Measurements from ENCODE around the gene HS3ST5.

- TF ChIP-seq, protein P1, sequence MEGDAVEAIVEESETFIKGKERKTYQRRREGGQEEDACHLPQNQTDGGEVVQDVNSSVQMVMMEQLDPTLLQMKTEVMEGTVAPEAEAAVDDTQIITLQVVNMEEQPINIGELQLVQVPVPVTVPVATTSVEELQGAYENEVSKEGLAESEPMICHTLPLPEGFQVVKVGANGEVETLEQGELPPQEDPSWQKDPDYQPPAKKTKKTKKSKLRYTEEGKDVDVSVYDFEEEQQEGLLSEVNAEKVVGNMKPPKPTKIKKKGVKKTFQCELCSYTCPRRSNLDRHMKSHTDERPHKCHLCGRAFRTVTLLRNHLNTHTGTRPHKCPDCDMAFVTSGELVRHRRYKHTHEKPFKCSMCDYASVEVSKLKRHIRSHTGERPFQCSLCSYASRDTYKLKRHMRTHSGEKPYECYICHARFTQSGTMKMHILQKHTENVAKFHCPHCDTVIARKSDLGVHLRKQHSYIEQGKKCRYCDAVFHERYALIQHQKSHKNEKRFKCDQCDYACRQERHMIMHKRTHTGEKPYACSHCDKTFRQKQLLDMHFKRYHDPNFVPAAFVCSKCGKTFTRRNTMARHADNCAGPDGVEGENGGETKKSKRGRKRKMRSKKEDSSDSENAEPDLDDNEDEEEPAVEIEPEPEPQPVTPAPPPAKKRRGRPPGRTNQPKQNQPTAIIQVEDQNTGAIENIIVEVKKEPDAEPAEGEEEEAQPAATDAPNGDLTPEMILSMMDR (IDR thresholded peaks at IDR 0.05; ENCODE audit: insufficient read depth, low read length, poor library complexity, severe bottlenecking): no peak
- TF ChIP-seq EZH2phosphoT487 (conservative IDR thresholded peaks at IDR 0.05; ENCODE audit: low read length): no peak
Observed at GRCh38 chr6:114032721-114033120, 310.1 kb downstream of the HS3ST5 start.

Data from SU-DHL-6 (cell line).